SK-MEL-5 (cell line): Measurements from ENCODE around the gene TMEM178A. TPM values are rescaled to one million over a fixed set of nuclear protein-coding genes. Genes with fewer than 3 reads are reported as not detected.
A peak's percentile ranks its signal among the peaks of the same experiment; 100 is the strongest.
"Not testable (repeated sequence)": the region's sequence is repeated elsewhere in the genome, so short reads cannot be mapped to it uniquely, and the experiment has no call there.

Experiments
- DNase-seq: peaks from one replicate; pipeline ENCODE4 v3.0.0-alpha.2; 2016; ENCODE audit warnings: low read depth, low spot score
- in situ Hi-C: cut with HindIII; loops from 2 replicates; pipeline ENCODE4 v1.10.0; 2016; ENCODE audit warnings: low sequenced_read_pairs, high pct_unique_total_duplicates, low pct_unique_long_range_greater_than_20kb
- polyA plus RNA-seq, 2 experiments: library from polyadenylated mRNA; depleted of rRNA; stranded (reverse); fragments of >200 nt; gene quantifications; 2 replicates each; pipeline ENCODE4 v1.2.3, GENCODE V29; 2015
- total RNA-seq: library from RNA; depleted of rRNA; stranded (reverse); fragments of >200 nt; shearing (Covaris generic); gene quantifications from 2 replicates; pipeline ENCODE4 v1.2.3, GENCODE V29; 2014; rRNA removed

TMEM178A gene
- 0.32 and 0.80 TPM in 2 replicates for total RNA-seq
- not detected in 2 replicates for polyA plus RNA-seq (2015; cell fraction: cytosol; rRNA removed)
- 0.53 and 1.5 TPM in 2 replicates for polyA plus RNA-seq (2015; cell fraction: nucleus; rRNA removed)

DNA sequence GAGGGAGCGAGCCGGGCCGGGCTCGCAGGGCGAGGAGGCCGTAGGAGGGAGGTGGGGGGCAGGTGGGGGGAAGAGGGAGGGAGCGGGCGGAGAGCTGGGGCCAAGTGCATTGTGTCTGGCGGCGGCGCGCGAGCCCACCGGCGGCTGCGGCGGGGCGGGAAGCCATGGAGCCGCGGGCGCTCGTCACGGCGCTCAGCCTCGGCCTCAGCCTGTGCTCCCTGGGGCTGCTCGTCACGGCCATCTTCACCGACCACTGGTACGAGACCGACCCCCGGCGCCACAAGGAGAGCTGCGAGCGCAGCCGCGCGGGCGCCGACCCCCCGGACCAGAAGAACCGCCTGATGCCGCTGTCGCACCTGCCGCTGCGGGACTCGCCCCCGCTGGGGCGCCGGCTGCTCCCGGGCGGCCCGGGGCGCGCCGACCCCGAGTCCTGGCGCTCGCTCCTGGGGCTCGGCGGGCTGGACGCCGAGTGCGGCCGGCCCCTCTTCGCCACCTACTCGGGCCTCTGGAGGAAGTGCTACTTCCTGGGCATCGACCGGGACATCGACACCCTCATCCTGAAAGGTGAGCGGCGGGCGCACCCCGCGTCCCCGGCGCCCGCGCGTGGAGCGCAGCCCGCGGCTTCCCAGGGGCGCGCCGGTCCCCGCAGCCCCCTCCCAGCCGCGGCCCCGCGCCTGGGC lies at the start of gene TMEM178A:
Gene TMEM178A, plus strand, starts transcription at position 107 of the 680 bp plus-strand sequence. Its CDS starts 58 bp downstream, at position 165.
- in situ Hi-C loops = no loop called here
- no peak for DNase-seq

DNA sequence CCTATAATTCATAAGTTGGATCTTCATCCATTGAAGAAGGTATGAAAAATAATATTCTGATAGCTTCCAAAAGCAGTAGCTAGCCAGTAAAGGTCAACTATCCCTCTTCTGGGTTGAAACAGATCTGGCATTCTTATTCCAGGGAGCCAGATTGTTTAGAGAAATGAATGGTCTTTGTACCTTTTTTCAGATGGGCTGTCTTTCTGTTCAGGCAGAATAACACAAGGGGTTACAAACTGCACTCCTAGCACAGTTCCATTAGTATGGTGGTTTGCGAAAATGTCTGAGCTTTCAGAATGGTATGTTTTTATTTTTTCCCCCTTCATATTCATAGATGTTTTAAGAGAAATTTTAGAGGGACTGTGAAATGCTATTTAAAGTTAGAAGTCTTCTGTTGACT lies 47.5 kb upstream of the TMEM178A start:
- in situ Hi-C loops = no loop called here
- peak; percentile 48 for DNase-seq

GRCh38 chr2:39618736-39619135 lies 47.0 kb upstream of the TMEM178A start:
- in situ Hi-C loops = no loop called here
- DNase-seq = no peak

DNA sequence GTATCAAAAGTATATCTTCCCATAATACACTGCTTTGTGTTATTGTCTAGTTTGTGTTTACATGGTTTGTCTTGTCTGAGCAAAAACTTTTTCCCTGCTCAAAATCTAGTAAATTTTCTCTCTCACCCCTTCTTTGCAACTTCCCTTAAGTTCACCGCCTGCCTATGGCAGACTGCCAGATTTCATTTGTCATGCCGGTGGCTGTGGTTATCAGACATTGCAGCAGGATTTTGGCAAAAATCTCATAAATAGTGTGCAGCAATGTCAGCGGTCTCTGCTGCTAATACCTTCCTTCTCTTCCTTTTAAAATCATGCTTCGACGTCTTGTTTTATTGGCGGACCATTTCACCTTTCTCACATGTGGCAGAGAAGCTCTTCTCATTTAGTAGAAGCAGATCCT lies 45.6 kb upstream of the TMEM178A start:
- DNase-seq = no peak
- in situ Hi-C loops = no loop called here

DNA sequence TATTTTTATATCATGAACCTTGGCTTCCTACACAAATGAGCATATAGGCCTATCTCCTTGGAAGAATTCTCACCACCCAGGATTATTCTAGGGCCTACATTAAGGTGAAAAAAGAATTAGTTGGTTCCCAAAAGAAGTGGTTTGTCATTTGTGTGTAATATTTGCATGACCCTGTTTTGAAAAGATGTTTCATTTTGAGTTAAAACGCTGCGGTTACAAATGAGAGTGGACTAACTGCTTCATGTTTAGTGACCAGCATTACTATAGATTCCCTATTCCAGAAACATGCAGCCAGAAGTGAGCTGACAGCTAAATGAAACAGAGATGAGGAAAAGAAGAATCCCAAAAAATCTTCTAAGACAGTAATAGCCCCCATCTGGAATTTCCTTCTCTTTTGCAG lies 44.1 kb upstream of the TMEM178A start:
- in situ Hi-C loops = no loop called here
- DNase-seq = no peak

GRCh38 chr2:39622860-39623259 lies 42.9 kb upstream of the TMEM178A start:
- no peak for DNase-seq
- in situ Hi-C loops = no loop called here

GRCh38 chr2:39623917-39624316 lies 41.8 kb upstream of the TMEM178A start:
- in situ Hi-C loops = no loop called here
- no peak for DNase-seq

- in situ Hi-C loops = no loop called here
- DNase-seq = no peak
Measured at GRCh38 chr2:39625193-39625926, 40.4 kb upstream of the TMEM178A start.

DNA sequence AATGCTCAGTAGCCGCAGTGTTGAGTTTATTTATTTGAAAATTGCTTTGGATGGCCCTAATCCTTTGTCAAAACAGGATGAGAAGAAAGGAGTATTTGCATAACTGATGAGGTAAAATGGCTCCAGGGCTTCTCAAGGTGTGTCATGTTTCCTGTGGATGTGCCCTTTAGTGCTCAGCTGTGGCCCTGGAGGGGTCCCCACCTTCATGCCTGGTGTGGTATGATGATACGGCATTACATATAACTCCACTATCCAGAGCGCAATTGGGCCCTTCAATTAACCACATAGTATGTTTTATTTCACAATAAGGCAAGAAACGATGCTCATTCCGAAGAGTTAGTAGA lies 39.8 kb upstream of the TMEM178A start:
- no peak for DNase-seq
- in situ Hi-C loops = no loop called here

DNA sequence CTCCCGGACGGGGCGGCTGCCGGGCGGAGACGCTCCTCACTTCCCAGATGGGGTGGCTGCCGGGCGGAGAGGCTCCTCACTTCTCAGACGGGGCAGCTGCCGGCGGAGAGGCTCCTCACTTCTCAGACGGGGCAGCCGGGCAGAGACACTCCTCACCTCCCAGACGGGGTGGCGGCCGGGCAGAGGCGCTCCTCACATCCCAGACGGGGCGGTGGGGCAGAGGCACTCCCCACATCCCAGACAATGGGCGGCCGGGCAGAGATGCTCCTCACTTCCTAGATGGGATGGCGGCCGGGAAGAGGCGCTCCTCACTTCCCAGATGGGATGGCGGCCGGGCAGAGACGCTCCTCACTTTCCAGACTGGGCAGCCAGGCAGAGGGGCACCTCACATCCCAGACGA lies 37.4 kb upstream of the TMEM178A start:
- in situ Hi-C loops, DNase-seq: not testable (repeated sequence)

DNA sequence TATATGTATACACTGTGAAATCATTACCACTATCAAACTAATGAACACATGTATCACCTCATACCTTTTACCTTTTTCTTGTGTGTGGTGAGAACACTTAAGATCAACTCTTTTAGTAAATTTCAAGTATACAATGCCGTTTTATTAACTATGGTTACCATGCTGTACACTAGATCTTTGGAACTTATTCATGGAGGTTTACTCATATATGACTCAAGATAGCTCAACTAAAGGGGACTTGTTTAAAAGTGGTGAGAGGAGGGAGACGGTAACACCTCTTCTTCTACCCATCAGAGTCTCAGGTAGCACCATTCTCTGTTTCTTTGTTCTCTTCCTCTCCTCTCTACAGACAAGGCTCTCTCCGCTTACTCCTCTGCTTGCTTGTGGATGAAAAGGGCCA lies 36.1 kb upstream of the TMEM178A start:
- in situ Hi-C loops = no loop called here
- DNase-seq = no peak

DNA sequence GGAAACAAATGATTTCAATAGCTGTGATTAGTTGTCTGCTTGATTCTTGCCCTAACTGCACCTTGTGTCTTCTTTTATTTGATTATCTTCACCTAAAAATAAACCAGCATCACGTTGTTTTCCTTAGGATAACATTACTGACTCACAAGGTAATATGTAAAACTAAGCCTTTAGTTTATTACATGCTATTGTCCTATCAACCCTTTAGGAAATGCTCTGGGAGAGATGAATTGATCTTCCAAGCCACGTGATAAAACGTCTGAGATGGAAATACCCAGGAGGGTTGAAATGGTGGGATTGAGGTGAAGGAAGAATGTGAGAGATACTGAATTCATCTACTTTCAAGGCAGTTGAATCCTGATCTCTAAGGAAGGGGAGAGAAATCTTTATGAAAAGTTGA lies 34.5 kb upstream of the TMEM178A start:
- in situ Hi-C loops = no loop called here

GRCh38 chr2:39631718-39632117 lies 34.0 kb upstream of the TMEM178A start:
- DNase-seq = no peak
- in situ Hi-C loops = no loop called here

More for the DNA sequence above, 34.5 kb upstream of the TMEM178A start:
- no peak for DNase-seq

- DNase-seq = no peak
- in situ Hi-C loops = no loop called here
Measured at GRCh38 chr2:39632876-39633275, 32.8 kb upstream of the TMEM178A start.

- no peak for DNase-seq
- in situ Hi-C loops = no loop called here
Measured at GRCh38 chr2:39636306-39636705, 29.4 kb upstream of the TMEM178A start.

- in situ Hi-C loops = no loop called here
Measured at GRCh38 chr2:39638581-39638980, 27.1 kb upstream of the TMEM178A start.

GRCh38 chr2:39640107-39640506 lies 25.6 kb upstream of the TMEM178A start:
- no peak for DNase-seq
- in situ Hi-C loops = no loop called here

More at GRCh38 chr2:39638581-39638980, 27.1 kb upstream of the TMEM178A start:
- no peak for DNase-seq

- DNase-seq = no peak
- in situ Hi-C loops = no loop called here
Measured at GRCh38 chr2:39640681-39641080, 25.0 kb upstream of the TMEM178A start.

- in situ Hi-C loops = no loop called here
- DNase-seq = no peak
Measured at GRCh38 chr2:39641635-39642034, 24.1 kb upstream of the TMEM178A start.
